HepG2 (cell line): Measurements from ENCODE around the gene POLR3GL. TPM values are rescaled to one million over a fixed set of nuclear protein-coding genes. Genes with fewer than 3 reads are reported as not detected.

Experiments
- CC2D1A ChIP-seq: sonication (generic); formaldehyde crosslinking; IDR thresholded peaks from 2 replicates; pipeline ENCODE4 v1.8.1; 2023; ENCODE audit warnings: mild to moderate bottlenecking, missing genetic modification reagents
- HNF4G ChIP-seq, 2 experiments: sonication (generic) in 1 of 2; formaldehyde crosslinking in 1 of 2; IDR thresholded peaks; 2 replicates each; pipeline versions ENCODE4 v1.4.0 to v1.6.1; 2011 to 2020; ENCODE audit warnings: borderline replicate concordance in 2 of 2, low read depth in 2 of 2, mild to moderate bottlenecking in 2 of 2, low read length in 1 of 2, missing genetic modification reagents in 1 of 2, moderate library complexity in 1 of 2
- NKX3-1 ChIP-seq: sonication (generic); formaldehyde crosslinking; IDR thresholded peaks from 2 replicates; pipeline ENCODE4 v1.5.0; 2020; ENCODE audit warnings: missing genetic modification reagents
- PAWR ChIP-seq: sonication (generic); formaldehyde crosslinking; IDR thresholded peaks from 2 replicates; pipeline ENCODE4 v1.4.0; 2020; ENCODE audit warnings: missing genetic modification reagents, mild to moderate bottlenecking, borderline replicate concordance
- RFX1 ChIP-seq: fragments of 450-650 bp; IDR thresholded peaks from 2 replicates; pipeline ENCODE4 v1.6.1; 2017
- SIX4 ChIP-seq: sonication (generic); formaldehyde crosslinking; IDR thresholded peaks from 2 replicates; pipeline ENCODE4 v1.4.0; 2020; ENCODE audit warnings: missing genetic modification reagents
- SUZ12 ChIP-seq: fragments of 150-350 bp; IDR thresholded peaks from 2 replicates; pipeline ENCODE4 v1.6.1; 2014; ENCODE audit warnings: low read depth, low read length
- ZFP62 ChIP-seq: sonication (generic); formaldehyde crosslinking; IDR thresholded peaks from 2 replicates; pipeline ENCODE4 v1.4.0; 2020; ENCODE audit warnings: missing genetic modification reagents
- ZHX1 ChIP-seq: sonication (generic); formaldehyde crosslinking; IDR thresholded peaks from 2 replicates; pipeline ENCODE4 v1.8.1; 2022; ENCODE audit warnings: low read depth, mild to moderate bottlenecking, missing genetic modification reagents
- ZNF121 ChIP-seq: sonication (generic); formaldehyde crosslinking; IDR thresholded peaks from 2 replicates; pipeline ENCODE4 v1.5.0; 2020; ENCODE audit warnings: mild to moderate bottlenecking, missing genetic modification reagents
- ZNF562 ChIP-seq: sonication (generic); formaldehyde crosslinking; IDR thresholded peaks from 2 replicates; pipeline ENCODE4 v1.8.0; 2022; ENCODE audit warnings: missing genetic modification reagents, borderline replicate concordance
- ZNF713 ChIP-seq: sonication (generic); formaldehyde crosslinking; IDR thresholded peaks from 2 replicates; pipeline ENCODE4 v1.4.0; 2020; ENCODE audit warnings: mild to moderate bottlenecking, missing genetic modification reagents
- ZNF737 ChIP-seq: sonication (generic); formaldehyde crosslinking; IDR thresholded peaks from 2 replicates; pipeline ENCODE4 v1.5.0; 2020; ENCODE audit warnings: missing genetic modification reagents, mild to moderate bottlenecking, borderline replicate concordance
- polyA plus RNA-seq, 8 experiments: library from polyadenylated mRNA; depleted of rRNA in 3 of 8; stranded (reverse) in 7 of 8; unstranded in 1 of 8; fragments of >200 nt; fragmentation: Illumina TruSeq in 4 of 8; extraction: Trizol in 4 of 8; gene quantifications; 2 replicates each; pipeline versions ENCODE4 v1.2.1 to v1.2.3, GENCODE V29; 2011 to 2016; ENCODE audit warnings: low read depth in 4 of 8, missing spikeins in 1 of 8, mixed read lengths in 1 of 8; ENCODE audit not compliant: insufficient read depth in 1 of 8
- total RNA-seq, 5 experiments: library from RNA; depleted of rRNA; stranded (reverse); fragments of >200 nt; fragmentation: Illumina TruSeq; extraction: Trizol; gene quantifications; 2 replicates each; pipeline ENCODE4 v1.2.3, GENCODE V29; 2016; ENCODE audit warnings: low read depth in 1 of 5
- TF ChIP-seq, protein P1 (sequence below): sonication (generic); formaldehyde crosslinking; IDR thresholded peaks from 2 replicates; pipeline ENCODE4 v1.4.0; 2020; ENCODE audit warnings: missing genetic modification reagents
- TF ChIP-seq, protein P2 (sequence below): IDR thresholded peaks from 2 replicates; pipeline ENCODE4 v1.6.1; 2012; ENCODE audit warnings: low read length, improper control_type of control experiment
- TF ChIP-seq, protein P3 (sequence below): sonication (generic); formaldehyde crosslinking; IDR thresholded peaks from 2 replicates; pipeline ENCODE4 v1.4.0; 2020; ENCODE audit warnings: mild to moderate bottlenecking, missing genetic modification reagents

POLR3GL gene
- total and polyA plus RNA-seq, 2 of the 13 experiments (the other 11 are each of a cell fraction or from before 2014, with no cell fraction given): 11.5 to 12.4 TPM

DNA sequence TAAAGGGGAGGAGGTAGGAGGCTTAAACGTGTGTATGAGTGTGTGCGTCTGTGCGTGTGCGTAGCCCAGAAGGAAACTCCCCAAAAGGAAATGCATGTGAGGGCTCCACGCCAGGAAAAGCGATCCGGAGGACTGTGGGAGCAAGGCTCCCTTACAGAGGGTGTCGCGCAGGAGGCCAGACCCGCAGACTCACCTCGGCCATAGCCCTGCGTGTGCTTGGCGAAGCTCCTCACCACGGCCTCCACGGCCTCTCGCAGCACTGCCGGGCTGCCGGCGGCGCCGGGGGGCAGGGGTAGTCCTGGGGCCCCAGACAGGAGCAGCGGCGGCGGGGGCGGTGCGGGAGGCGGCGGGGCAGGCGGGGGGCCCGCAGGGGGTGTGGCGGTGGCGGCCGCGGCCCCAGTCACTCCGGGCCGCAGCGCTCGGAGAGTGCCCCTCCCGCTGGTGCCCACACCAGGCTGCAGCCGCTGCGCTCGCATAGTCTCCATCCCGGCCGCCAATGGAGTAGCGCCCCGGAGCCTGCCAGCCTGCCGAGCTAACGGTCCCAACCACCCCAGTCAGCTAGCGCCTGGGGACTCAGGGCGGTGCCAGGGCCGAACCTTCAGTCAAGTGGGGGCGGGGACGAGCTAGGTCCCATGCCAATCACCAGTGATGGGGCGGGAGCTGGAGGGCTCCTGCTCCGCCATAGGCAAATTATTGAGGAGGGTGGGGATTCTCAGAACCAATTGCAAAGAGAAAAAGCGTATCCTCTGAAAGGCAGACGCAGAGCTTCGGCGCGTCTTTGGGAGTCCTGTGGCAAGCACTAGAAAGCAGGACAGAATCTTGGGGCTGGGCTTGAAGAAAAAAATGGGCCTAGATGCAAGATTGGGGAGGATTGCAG is 6.8 kb upstream of the POLR3GL start, which contains the start of gene LIX1L (continued):
- TF ChIP-seq, protein P1, sequence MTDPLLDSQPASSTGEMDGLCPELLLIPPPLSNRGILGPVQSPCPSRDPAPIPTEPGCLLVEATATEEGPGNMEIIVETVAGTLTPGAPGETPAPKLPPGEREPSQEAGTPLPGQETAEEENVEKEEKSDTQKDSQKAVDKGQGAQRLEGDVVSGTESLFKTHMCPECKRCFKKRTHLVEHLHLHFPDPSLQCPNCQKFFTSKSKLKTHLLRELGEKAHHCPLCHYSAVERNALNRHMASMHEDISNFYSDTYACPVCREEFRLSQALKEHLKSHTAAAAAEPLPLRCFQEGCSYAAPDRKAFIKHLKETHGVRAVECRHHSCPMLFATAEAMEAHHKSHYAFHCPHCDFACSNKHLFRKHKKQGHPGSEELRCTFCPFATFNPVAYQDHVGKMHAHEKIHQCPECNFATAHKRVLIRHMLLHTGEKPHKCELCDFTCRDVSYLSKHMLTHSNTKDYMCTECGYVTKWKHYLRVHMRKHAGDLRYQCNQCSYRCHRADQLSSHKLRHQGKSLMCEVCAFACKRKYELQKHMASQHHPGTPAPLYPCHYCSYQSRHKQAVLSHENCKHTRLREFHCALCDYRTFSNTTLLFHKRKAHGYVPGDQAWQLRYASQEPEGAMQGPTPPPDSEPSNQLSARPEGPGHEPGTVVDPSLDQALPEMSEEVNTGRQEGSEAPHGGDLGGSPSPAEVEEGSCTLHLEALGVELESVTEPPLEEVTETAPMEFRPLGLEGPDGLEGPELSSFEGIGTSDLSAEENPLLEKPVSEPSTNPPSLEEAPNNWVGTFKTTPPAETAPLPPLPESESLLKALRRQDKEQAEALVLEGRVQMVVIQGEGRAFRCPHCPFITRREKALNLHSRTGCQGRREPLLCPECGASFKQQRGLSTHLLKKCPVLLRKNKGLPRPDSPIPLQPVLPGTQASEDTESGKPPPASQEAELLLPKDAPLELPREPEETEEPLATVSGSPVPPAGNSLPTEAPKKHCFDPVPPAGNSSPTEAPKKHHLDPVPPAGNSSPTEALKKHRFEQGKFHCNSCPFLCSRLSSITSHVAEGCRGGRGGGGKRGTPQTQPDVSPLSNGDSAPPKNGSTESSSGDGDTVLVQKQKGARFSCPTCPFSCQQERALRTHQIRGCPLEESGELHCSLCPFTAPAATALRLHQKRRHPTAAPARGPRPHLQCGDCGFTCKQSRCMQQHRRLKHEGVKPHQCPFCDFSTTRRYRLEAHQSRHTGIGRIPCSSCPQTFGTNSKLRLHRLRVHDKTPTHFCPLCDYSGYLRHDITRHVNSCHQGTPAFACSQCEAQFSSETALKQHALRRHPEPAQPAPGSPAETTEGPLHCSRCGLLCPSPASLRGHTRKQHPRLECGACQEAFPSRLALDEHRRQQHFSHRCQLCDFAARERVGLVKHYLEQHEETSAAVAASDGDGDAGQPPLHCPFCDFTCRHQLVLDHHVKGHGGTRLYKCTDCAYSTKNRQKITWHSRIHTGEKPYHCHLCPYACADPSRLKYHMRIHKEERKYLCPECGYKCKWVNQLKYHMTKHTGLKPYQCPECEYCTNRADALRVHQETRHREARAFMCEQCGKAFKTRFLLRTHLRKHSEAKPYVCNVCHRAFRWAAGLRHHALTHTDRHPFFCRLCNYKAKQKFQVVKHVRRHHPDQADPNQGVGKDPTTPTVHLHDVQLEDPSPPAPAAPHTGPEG (CRISPR knock-in tag): no peak
- no peak for TF ChIP-seq ZHX1 (CRISPR knock-in tag)
- TF ChIP-seq, protein P2, sequence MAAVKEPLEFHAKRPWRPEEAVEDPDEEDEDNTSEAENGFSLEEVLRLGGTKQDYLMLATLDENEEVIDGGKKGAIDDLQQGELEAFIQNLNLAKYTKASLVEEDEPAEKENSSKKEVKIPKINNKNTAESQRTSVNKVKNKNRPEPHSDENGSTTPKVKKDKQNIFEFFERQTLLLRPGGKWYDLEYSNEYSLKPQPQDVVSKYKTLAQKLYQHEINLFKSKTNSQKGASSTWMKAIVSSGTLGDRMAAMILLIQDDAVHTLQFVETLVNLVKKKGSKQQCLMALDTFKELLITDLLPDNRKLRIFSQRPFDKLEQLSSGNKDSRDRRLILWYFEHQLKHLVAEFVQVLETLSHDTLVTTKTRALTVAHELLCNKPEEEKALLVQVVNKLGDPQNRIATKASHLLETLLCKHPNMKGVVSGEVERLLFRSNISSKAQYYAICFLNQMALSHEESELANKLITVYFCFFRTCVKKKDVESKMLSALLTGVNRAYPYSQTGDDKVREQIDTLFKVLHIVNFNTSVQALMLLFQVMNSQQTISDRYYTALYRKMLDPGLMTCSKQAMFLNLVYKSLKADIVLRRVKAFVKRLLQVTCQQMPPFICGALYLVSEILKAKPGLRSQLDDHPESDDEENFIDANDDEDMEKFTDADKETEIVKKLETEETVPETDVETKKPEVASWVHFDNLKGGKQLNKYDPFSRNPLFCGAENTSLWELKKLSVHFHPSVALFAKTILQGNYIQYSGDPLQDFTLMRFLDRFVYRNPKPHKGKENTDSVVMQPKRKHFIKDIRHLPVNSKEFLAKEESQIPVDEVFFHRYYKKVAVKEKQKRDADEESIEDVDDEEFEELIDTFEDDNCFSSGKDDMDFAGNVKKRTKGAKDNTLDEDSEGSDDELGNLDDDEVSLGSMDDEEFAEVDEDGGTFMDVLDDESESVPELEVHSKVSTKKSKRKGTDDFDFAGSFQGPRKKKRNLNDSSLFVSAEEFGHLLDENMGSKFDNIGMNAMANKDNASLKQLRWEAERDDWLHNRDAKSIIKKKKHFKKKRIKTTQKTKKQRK: no peak
- TF ChIP-seq NKX3-1 (CRISPR knock-in tag): no peak
- no peak for TF ChIP-seq ZNF121 (CRISPR knock-in tag)
- TF ChIP-seq, protein P3, sequence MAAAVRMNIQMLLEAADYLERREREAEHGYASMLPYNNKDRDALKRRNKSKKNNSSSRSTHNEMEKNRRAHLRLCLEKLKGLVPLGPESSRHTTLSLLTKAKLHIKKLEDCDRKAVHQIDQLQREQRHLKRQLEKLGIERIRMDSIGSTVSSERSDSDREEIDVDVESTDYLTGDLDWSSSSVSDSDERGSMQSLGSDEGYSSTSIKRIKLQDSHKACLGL (CRISPR knock-in tag): peak; percentile 54; the same call in 1 of the 2 replicates
- TF ChIP-seq ZNF737 (CRISPR knock-in tag): no peak
- TF ChIP-seq SUZ12: no peak
- no peak for TF ChIP-seq RFX1
- TF ChIP-seq ZFP62 (CRISPR knock-in tag): no peak
- TF ChIP-seq CC2D1A (CRISPR knock-in tag): no peak
- no peak for TF ChIP-seq PAWR (CRISPR knock-in tag)
- TF ChIP-seq SIX4 (CRISPR knock-in tag): no peak
- no peak for TF ChIP-seq HNF4G (IDR thresholded peaks at IDR 0.05; ENCODE audit: borderline replicate concordance, low read depth, low read length)
- TF ChIP-seq HNF4G (CRISPR knock-in tag; IDR thresholded peaks at IDR 0.05; ENCODE audit: borderline replicate concordance, low read depth): no peak
- no peak for TF ChIP-seq ZNF713
- no peak for TF ChIP-seq ZNF562 (CRISPR knock-in tag)
